SK-N-MC (cell line): Measurements from ENCODE around the gene ANKRD40CL.

Source experiments
- EZH2 ChIP-seq: fragments of 200-600 bp; sonication (generic); IDR thresholded peaks from one replicate; pipeline ENCODE4 v1.6.1; 2017; ENCODE audit warnings: antibody characterized with exemption
- FOXP2 ChIP-seq: optimal IDR thresholded peaks from 2 replicates; pipeline ENCODE3; 2011; ENCODE audit warnings: mild to moderate bottlenecking, moderate library complexity; ENCODE audit not compliant: insufficient read depth; ENCODE audit errors: extremely low read length, control extremely low read depth
- POLR2AphosphoS5 ChIP-seq: IDR thresholded peaks from 2 replicates; pipeline ENCODE4 v1.6.1; 2012; ENCODE audit warnings: mild to moderate bottlenecking, low read depth, low read length, borderline replicate concordance

GRCh38 chr17:50798424-50799288 is 31.3 kb upstream of the ANKRD40CL start:
- TF ChIP-seq POLR2AphosphoS5, result no peak
- TF ChIP-seq EZH2, result no peak
- no peak for TF ChIP-seq FOXP2
